Hippocampal formation (tissue), 2 donors: ENCODE results near the gene PLCG1.

ENCODE experiments used
- DNase-seq, 2 donors: peaks; one replicate each; lab custom pipeline; 2025; lab: John Stamatoyannopoulos, UW

Gene PLCG1

DNA sequence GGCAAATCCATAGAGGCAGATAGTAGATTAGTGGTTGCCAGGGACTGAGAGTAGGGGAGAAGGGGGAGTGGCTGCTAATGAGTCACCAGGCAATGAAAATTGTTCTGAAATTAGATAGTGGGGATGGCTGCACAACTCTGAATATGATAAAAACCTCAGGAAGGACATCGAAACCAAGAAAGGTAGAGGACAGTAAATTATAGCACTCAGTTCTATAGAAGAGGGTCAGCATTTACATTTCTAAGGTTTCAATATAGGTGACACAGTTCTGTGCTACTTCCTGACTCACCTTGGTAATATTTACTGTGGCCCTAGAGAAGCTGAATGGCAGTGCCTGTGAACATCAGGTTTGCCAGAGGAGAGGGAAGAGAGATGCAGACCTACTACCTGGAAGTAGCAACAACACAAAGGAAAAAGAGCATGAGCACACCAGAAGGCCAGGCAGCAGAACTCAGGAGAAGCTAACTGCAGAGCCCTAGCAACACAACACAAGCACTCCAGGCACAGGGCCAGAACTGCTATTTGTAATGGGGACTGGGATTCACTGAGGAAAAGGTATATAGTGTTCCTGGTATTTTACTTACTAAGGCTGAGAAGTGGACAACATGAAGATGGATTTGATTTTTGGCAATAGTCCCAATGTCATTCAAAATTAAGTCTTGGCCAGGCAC, 75.9 kb downstream of the PLCG1 start:
- DNase-seq = peak in 1 of 2 donors; percentile 45

DNA sequence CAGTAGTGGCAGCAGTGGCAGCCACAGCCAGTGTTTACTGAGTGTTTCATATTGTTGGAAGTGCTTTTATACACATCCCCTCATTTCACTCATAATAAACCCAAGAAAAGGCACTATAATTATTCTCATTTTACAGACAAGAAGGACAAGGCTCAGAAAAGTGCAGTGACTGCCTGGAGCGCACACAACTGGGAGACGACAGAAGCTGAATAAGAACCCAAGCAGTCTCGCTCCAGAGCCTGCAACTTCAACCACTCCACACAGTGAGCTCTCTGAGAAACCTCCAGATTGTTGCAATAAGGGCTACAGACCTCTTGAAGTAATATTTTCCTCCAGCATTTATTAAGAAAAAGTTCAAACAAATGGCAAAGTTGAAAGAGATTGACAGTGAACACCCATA, 76.9 kb downstream of the PLCG1 start:
- DNase-seq = no peak

DNA sequence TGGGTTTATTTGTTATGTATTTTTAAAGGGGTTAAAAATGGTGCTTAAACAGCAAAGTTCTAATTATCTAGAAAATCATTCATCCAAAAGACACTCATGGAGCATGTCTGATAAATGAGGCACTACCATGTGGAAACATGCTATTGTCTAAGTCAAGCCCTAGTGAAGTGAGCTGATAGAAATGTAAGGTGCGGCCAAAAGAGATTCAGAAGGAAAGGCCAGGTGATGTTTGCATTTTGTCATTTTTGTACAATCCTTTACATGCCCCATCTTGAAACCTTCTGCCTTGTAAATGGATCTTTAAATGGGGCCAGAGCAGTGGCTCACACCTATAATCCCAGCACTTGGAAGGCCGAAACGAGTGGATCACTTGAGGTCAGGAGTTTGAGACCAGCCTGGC, 77.3 kb downstream of the PLCG1 start:
- no peak for DNase-seq

DNA sequence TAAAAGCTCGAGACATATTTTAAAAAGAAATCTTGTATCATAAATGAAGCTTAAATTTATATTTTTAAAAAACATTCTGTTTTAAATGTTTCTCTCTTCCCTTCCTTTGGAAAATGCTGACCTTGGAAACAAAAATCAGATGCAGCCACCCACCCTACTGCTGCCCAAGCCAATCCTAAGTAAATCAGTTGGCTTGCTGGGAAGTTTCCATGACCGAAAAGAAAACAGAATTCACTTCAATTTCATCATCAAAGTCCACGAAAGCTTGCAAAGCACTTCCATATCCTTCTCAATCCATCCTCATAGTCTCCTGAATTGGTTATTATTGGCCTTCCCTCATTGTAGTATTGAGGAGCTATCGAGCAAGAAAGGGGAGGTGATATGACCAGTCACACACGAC, 80.1 kb downstream of the PLCG1 start:
- no peak for DNase-seq

DNA sequence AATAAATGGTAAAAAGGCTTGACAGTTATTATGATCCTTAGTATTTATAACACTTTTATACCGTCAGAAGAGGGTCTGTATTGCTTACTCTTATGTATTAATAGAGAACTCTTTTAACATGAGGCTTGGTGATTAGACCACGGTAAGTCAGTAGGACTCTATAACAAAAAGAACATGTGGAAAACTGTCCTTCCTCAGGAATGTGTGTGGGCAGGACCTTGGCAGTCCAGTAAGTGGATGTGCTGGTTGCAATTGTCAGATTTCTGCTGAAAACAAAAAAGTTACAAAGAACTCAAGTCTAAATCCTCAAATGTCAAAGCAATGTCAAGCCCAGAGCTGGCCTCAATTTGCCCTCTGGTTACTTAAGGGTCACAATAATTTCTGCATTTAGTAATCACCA, 81.1 kb downstream of the PLCG1 start:
- no peak for DNase-seq

DNA sequence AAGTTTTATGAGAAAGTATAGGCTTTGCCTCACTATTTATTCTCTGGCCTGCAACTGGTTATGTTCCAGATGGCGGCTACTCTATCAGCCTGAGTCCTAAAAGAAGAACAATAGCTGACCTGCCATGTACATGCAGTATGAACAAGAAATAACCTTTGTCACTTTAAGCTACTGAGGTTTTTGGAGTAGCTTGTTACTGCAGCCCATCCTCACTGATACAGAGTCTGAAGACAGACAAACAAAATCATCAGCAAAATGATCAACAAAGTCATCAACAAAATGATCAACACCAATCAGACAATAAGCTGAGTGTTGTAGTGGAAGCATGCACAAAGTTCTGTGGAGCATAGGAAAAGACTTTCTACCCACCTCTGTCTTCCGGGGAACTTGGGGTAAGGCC, 82.5 kb downstream of the PLCG1 start:
- no peak for DNase-seq

DNA sequence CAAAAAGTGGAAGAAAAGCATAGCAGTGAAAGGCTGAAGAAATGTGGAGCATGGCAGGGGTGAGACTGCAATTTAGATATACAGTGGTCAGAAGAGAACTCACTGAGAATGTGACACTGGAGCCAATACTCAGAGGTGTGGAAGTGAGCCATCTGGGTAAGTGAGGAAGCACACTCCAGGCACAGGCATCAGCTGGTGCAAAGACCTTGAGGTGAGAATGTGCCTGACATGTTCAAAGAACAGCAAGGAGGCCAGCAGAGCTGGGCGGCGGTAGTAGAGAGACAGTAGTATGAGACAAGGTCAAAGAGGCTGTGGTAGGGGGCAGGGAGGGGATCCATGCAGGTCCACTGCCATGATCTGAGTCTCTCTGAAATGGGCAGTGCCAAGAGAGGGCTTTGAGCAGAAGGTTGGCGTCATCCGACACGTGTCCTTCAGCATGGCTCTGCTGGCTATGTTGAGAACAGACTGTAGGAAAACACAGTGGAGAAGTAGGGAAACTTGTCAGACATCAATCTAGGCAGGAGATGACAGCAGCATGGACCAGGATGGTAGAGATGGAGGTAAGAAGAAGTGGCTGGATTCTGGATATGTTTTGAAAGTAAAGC, 84.4 kb downstream of the PLCG1 start:
- DNase-seq = peak; percentile 37 to 67

GRCh38 chr20:41222296-41222695, 85.0 kb downstream of the PLCG1 start:
- peak; percentile 44 to 95 for DNase-seq

DNA sequence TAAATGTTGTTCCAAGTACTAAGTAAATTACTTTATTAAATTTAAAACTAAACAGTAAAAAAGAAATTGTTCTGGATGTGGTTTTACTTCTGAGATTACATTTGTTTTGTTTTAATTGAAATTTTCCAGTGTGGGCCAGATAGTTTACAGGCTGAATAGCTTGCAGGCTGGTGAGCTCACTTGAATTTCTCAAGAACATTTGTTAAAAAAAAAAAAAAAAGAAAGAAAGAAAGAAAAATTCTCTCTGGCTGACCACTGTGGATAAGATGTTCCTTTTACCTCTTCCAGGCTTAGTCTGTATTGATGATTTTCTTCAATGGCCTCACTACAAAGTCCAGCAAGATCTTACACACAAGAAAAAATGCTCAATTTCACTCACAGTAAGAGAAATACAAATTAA, 85.4 kb downstream of the PLCG1 start:
- DNase-seq = peak in 1 of 2 donors; percentile 69

- no peak for DNase-seq
Measured at GRCh38 chr20:41223112-41223511, 85.8 kb downstream of the PLCG1 start.

- no peak for DNase-seq
Measured at GRCh38 chr20:41224281-41224680, 86.9 kb downstream of the PLCG1 start.

DNA sequence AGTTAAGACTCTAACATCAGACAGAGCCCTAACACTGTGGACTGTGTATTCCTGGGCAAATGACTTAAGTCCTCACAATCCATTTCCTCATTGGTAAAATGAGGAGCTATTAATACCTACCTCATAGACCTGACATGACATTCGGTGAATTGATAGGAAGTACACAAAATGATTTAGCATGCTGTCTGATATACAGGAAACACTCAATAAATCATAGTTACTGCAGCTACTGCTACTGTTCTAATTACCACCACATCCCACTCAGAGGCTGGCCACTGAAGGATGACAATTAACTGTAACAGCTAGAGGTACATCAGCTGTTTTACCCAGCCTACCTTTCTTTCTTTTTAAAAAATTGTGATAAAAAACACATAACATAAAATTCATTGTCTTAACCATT, 87.7 kb downstream of the PLCG1 start:
- DNase-seq = no peak

- no peak for DNase-seq
Measured at GRCh38 chr20:41226426-41226825, 89.1 kb downstream of the PLCG1 start.
